ENCODE results near the gene MCRS1. TPM values are rescaled to one million over a fixed set of nuclear protein-coding genes. Genes with fewer than 3 reads are reported as not detected.

Gene MCRS1
- total RNA-seq, 2 donors from 2014 or later: 46.6 TPM

DNA sequence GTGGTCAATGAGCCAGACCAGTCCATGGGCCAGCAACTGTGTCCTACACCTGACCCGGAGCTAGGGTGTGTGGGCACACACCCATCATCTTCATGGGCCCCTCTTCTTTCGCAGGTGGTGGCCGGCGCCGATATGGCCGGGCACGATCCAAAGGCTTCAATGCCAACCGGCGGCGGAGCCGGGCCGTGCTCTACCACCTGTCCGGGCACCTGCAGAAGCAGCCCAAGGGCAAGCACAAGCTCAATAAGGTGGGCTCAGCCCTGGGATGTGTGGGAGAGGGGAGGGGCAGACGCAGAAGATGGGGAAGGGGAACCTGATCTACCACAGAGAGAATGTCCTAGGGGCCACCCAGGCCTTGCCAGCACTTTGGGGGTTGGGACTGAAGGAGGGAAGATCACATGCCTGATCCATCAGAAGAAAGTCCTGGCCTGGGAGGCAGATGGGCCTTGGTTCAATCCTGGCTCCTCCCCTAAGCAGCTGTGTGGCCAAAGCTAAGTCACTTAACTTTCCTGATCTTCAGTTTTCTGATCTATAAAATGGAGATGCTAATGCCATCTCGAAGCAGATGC, 25.3 kb downstream of the MCRS1 start:
- H3K27me3 ChIP-seq (replicated peaks; ENCODE audit: insufficient read depth): peaks cover 6% of the 10 kb centered on the region
- no peak overlapping the region for H3K4me3 ChIP-seq
- no peaks in the 10 kb centered on the region for H3K9me3 ChIP-seq
- DNase-seq (ENCODE audit: low spot score) (no peak), ATAC-seq (ENCODE audit: insufficient number of reproducible peaks, low FRiP score, low read depth) (no peak)
- TF ChIP-seq, protein P1, sequence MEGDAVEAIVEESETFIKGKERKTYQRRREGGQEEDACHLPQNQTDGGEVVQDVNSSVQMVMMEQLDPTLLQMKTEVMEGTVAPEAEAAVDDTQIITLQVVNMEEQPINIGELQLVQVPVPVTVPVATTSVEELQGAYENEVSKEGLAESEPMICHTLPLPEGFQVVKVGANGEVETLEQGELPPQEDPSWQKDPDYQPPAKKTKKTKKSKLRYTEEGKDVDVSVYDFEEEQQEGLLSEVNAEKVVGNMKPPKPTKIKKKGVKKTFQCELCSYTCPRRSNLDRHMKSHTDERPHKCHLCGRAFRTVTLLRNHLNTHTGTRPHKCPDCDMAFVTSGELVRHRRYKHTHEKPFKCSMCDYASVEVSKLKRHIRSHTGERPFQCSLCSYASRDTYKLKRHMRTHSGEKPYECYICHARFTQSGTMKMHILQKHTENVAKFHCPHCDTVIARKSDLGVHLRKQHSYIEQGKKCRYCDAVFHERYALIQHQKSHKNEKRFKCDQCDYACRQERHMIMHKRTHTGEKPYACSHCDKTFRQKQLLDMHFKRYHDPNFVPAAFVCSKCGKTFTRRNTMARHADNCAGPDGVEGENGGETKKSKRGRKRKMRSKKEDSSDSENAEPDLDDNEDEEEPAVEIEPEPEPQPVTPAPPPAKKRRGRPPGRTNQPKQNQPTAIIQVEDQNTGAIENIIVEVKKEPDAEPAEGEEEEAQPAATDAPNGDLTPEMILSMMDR (IDR thresholded peaks at IDR 0.05): no peak
- no peak overlapping the region for H3K27ac ChIP-seq
- H3K4me1 ChIP-seq (ENCODE audit: control insufficient read depth in 1 of 2, low read depth in 2 of 2): peaks cover 5 to 11% of the 10 kb centered on the region in 2 donors
- no peaks in the 10 kb centered on the region for H3K36me3 ChIP-seq

DNA sequence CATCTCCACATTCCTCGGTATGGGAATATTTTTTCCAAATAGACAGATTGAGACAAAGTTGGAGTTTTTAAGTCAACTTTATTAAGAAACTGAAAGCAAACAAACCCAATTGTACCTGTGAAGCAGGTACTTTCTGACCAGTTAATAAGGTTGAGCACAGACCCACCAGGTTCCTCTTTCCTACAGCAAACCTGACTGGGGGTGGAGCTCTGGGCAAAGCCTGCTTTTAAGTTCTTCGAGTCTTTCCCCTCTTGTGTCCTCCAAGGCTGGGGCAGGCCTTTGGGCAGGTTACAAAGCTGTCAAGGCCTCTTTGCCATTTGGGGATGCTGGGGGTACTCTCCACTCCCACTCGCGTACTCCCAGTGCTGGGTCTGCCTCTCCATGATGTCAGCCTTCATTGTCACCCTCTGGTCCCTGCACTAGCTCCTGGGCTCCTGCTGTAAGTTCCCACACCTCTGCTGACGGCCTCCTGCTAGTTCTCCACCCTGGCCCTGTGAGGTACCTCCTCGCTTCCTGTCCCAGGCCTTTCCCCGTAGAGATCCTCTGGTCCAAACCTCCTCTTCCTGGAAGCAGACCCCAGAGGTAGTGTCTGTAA, 25.9 kb downstream of the MCRS1 start:
- TF ChIP-seq, protein P1 (IDR thresholded peaks at IDR 0.05): no peak
- no peak overlapping the region for H3K27ac ChIP-seq
- no peak for DNase-seq (ENCODE audit: low spot score)
- ATAC-seq (ENCODE audit: insufficient number of reproducible peaks, low FRiP score, low read depth): no peak
- H3K27me3 ChIP-seq (replicated peaks; ENCODE audit: insufficient read depth): peaks cover 9% of the 10 kb centered on the region
- H3K9me3 ChIP-seq: no peaks in the 10 kb centered on the region
- H3K36me3 ChIP-seq: no peaks in the 10 kb centered on the region
- H3K4me3 ChIP-seq: no peak overlapping the region
- H3K4me1 ChIP-seq (ENCODE audit: control insufficient read depth in 1 of 2, low read depth in 2 of 2): peaks cover 9 to 16% of the 10 kb centered on the region in 2 donors

DNA sequence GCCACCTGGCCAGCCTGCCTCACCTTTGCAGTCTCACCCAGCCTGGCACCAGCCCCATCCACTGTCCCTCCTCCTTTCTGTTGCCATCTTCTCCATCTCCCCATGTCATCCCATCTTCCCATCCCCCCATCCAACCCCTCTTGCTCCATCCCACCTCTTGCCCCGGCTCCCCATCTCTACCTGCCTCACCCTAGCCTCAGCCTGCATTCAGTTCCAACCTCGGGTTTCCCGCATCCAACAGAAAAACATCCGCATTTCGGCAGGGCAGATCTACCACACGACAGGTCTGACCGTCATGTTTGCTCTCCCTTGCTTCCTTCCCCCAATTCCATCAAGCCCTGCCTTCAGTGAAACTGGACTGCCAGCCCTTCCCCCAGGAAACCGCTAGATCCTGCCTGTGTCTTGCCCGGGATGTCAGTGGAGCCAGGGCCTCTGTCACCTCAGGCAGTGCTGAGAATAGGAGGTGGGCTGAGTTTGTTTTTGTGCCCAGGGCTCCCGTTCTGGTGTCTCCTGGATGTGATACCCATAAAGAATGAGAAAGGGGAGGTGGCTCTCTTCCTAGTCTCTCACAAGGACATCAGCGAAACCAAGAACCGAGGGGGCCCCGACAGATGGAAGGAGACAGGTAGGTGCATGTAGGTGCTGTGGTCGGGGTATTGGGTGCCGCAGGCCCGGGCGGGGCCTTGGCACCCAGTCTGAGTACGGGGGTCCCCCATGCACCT, 26.6 kb downstream of the MCRS1 start:
- no peak overlapping the region for H3K27ac ChIP-seq
- H3K9me3 ChIP-seq: no peaks in the 10 kb centered on the region
- no peak for DNase-seq (ENCODE audit: low spot score)
- H3K36me3 ChIP-seq: no peaks in the 10 kb centered on the region
- H3K4me3 ChIP-seq: no peak overlapping the region
- ATAC-seq (ENCODE audit: insufficient number of reproducible peaks, low FRiP score, low read depth): no peak
- H3K4me1 ChIP-seq (ENCODE audit: control insufficient read depth in 1 of 2, low read depth in 2 of 2): peaks cover 9 to 16% of the 10 kb centered on the region in 2 donors
- TF ChIP-seq, protein P1 (IDR thresholded peaks at IDR 0.05): no peak
- H3K27me3 ChIP-seq (replicated peaks; ENCODE audit: insufficient read depth): peaks cover 9% of the 10 kb centered on the region

DNA sequence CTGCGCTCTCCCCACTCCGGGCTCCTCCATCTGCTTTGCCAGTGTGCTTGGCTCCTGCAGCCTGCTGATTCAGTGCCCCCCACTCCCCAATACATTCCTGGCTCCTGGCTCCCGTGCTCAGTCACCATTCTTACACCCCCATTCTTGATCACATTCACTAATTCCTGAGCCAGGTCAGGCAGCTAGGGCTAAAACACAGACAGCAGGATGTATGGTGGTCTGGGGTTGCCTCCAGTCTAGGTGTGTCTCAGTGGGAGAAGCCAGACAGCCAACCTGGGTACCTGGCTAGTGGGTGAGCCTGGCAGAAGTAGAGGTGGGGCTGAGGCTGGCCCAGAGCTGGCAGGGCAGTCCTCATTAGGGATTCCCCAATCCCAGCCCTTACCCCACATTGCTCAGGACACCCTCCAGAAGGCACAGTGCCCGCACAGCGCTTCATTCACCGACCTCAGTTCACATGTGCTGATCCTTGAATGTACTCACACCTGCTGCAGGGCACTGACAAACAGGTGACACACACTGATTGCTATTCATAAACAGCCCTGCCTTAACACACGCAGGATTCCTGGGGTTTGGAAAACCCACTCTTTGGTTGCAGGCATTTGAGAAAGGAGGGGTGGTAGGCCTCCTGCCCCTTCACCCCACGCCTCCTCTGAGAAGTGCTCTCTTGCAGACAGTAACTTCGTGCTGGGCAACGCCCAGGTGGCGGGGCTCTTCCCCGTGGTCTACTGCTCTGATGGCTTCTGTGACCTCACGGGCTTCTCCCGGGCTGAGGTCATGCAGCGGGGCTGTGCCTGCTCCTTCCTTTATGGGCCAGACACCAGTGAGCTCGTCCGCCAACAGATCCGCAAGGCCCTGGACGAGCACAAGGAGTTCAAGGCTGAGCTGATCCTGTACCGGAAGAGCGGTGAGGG, 27.5 kb downstream of the MCRS1 start:
- DNase-seq (ENCODE audit: low spot score) (no peak), ATAC-seq (ENCODE audit: insufficient number of reproducible peaks, low FRiP score, low read depth) (no peak)
- Histone ChIP-seq H3K4me1 (ENCODE audit: control insufficient read depth in 1 of 2, low read depth in 2 of 2) (peaks cover 9 to 16% of the 10 kb centered on the region in 2 donors), H3K36me3 (no peaks in the 10 kb centered on the region), H3K9me3 (no peaks in the 10 kb centered on the region), H3K27me3 (replicated peaks; ENCODE audit: insufficient read depth) (peaks cover 9% of the 10 kb centered on the region), H3K27ac (no peak overlapping the region), H3K4me3 (no peak overlapping the region)
- TF ChIP-seq, protein P1 (IDR thresholded peaks at IDR 0.05): no peak
